GM12878 (cell line): ENCODE measurements around the gene CDCP1. TPM values are rescaled to one million over a fixed set of nuclear protein-coding genes. Genes with fewer than 3 reads are reported as not detected.

ENCODE experiments used
- ATAC-seq: fragments of 200-7000 bp; cut with Tn5 transposase; 3 replicates; pipeline ENCODE4 v1.9.1; 2020; ENCODE audit warnings: mild to moderate bottlenecking, moderate library complexity
- BruUV-seq: library from RNA; stranded (reverse); fragments of 400-500 nt; replicated peaks from 2 replicates; lab custom pipeline; 2021; lab: Mats Ljungman, UMichigan
- CTCF ChIA-PET: fragments of 300-600 bp; sonication (Branson Sonifier 250); formaldehyde crosslinking; extraction: SDS; loops from one replicate; lab custom pipeline; 2021; ENCODE audit warnings: inconsistent platforms; lab: Yijun Ruan, JAX
- POLR2A ChIA-PET: fragments of 350-600 bp; formaldehyde crosslinking; extraction: SDS; loops from one replicate; lab custom pipeline; 2021; ENCODE audit warnings: inconsistent platforms; lab: Charles Lee
- RAD21 ChIA-PET: fragments of 300-600 bp; sonication (Branson Sonifier 250); formaldehyde crosslinking; loops from one replicate; lab custom pipeline; 2023; ENCODE audit warnings: antibody characterized with exemption; ENCODE audit not compliant: unreplicated experiment; lab: Charles Lee
- SMC1A ChIA-PET: fragments of 300-600 bp; sonication (Branson Sonifier 250); formaldehyde crosslinking; loops from one replicate; lab custom pipeline; 2023; ENCODE audit not compliant: unreplicated experiment, uncharacterized antibody; lab: Charles Lee
- DNase-seq: peaks from one replicate; pipeline ENCODE4 v3.0.0-alpha.2; 2011; ENCODE audit warnings: low read depth, low spot score
- FAIRE-seq: peaks from 3 replicates; lab custom pipeline; 2011; peaks lifted over from hg19 to GRCh38; lab: Jason Lieb, UNC
- H2AFZ ChIP-seq: 2 replicates; pipeline ENCODE4 v1.6.0; 2011; ENCODE audit warnings: low read depth, low read length, control low read depth; ENCODE audit not compliant: control insufficient read depth
- H3K27ac ChIP-seq: 2 replicates; pipeline ENCODE4 v1.5.1; 2011; ENCODE audit warnings: control low read depth; ENCODE audit not compliant: control insufficient read depth, insufficient read depth
- H3K27me3 ChIP-seq, 2 experiments: replicated peaks in 1 of 2; 2 replicates each; pipeline versions ENCODE4 v1.6.0 to v1.6.1; 2011; ENCODE audit warnings: low read length in 1 of 2; ENCODE audit not compliant: control insufficient read depth in 2 of 2, insufficient read depth in 2 of 2
- H3K36me3 ChIP-seq, 2 experiments: 2 replicates each; pipeline ENCODE4 v1.5.1; 2011; ENCODE audit warnings: low read length in 1 of 2; ENCODE audit not compliant: control insufficient read depth in 2 of 2, insufficient read depth in 2 of 2
- H3K4me1 ChIP-seq: 2 replicates; pipeline ENCODE4 v1.6.1; 2011; ENCODE audit warnings: mild to moderate bottlenecking, low read length, moderate library complexity, mixed read lengths; ENCODE audit not compliant: control insufficient read depth, insufficient read depth
- H3K4me2 ChIP-seq: 2 replicates; pipeline ENCODE4 v1.6.0; 2011; ENCODE audit warnings: control low read depth; ENCODE audit not compliant: control insufficient read depth, insufficient read depth
- H3K4me3 ChIP-seq: fragments of 200-600 bp; sonication (generic); 2 replicates; pipeline ENCODE4 v1.5.1; 2016
- H3K79me2 ChIP-seq: 2 replicates; pipeline ENCODE4 v1.6.0; 2011; ENCODE audit warnings: low read length; ENCODE audit not compliant: control insufficient read depth, insufficient read depth
- H3K9ac ChIP-seq: 2 replicates; pipeline ENCODE4 v1.8.0; 2011; ENCODE audit warnings: low read length, control low read depth, mixed read lengths; ENCODE audit not compliant: control insufficient read depth, insufficient read depth
- H3K9me3 ChIP-seq: replicated peaks from 3 replicates; pipeline ENCODE4 v1.5.1; 2011; ENCODE audit warnings: mild to moderate bottlenecking, low read length; ENCODE audit not compliant: control insufficient read depth, insufficient read depth
- H4K20me1 ChIP-seq: 2 replicates; pipeline ENCODE4 v1.6.0; 2011; ENCODE audit not compliant: control insufficient read depth, insufficient read depth
- ASH2L ChIP-seq: fragments of 300-600, 200-600 bp; sonication (generic); IDR thresholded peaks from 2 replicates; pipeline ENCODE4 v1.6.1; 2017; ENCODE audit warnings: low read depth, mild to moderate bottlenecking, borderline replicate concordance
- CBFB ChIP-seq: IDR thresholded peaks from 2 replicates; pipeline ENCODE4 v1.6.1; 2016; ENCODE audit warnings: antibody characterized with exemption, low read depth
- CHD4 ChIP-seq: fragments of 200-600 bp; sonication (generic); IDR thresholded peaks from 2 replicates; pipeline ENCODE4 v1.6.1; 2016; ENCODE audit warnings: mild to moderate bottlenecking
- EED ChIP-seq: sonication (generic); IDR thresholded peaks from 2 replicates; pipeline ENCODE4 v1.6.1; 2016; ENCODE audit warnings: antibody characterized with exemption, low read depth
- EZH2 ChIP-seq: IDR thresholded peaks from 2 replicates; pipeline ENCODE4 v1.6.1; 2012; ENCODE audit warnings: low read depth, mild to moderate bottlenecking, control low read depth, inconsistent platforms, low read length, borderline replicate concordance; ENCODE audit not compliant: control insufficient read depth
- GABPA ChIP-seq: IDR thresholded peaks from 2 replicates; pipeline ENCODE4 v1.6.1; 2014; ENCODE audit warnings: antibody characterized with exemption, low read depth, mild to moderate bottlenecking, inconsistent platforms
- MEF2A ChIP-seq: IDR thresholded peaks from 2 replicates; pipeline ENCODE4 v1.6.1; 2011; ENCODE audit warnings: low read depth, mild to moderate bottlenecking, low read length, moderate library complexity; ENCODE audit not compliant: insufficient read depth
- SMAD5 ChIP-seq: IDR thresholded peaks from 2 replicates; pipeline ENCODE4 v1.6.1; 2016; ENCODE audit warnings: antibody characterized with exemption, low read depth
- WGBS: methylation state at CpG from one replicate; pipeline ENCODE4 v1.1.6; 2016; ENCODE audit warnings: low lambda C conversion rate; ENCODE audit not compliant: insufficient replicate concordance, insufficient coverage; ENCODE audit errors: missing lambda C conversion rate; 5-methylcytosine and 5-hydroxymethylcytosine counted together
- in situ Hi-C: fragments of 300-500 bp; cut with MboI; formaldehyde crosslinking; loops from 9 replicates; pipeline ENCODE4 v1.14.3; 2018; ENCODE audit warnings: mixed read lengths
- intact Hi-C: fragments of 100-400 bp; cut with micrococcal nuclease; formaldehyde crosslinking; loops from one replicate; pipeline ENCODE4 v1.14.2; 2022; ENCODE audit not compliant: unreplicated experiment
- polyA plus RNA-seq, 11 experiments: library from polyadenylated mRNA; depleted of rRNA in 4 of 11; unstranded in 6 of 11; stranded (reverse) in 5 of 11; fragments of >200 nt; fragmentation: Nextera tagmentation in 4 of 11; fragmentation: Illumina TruSeq in 1 of 11; extraction: Ambion mirVana in 4 of 11; extraction: Trizol in 1 of 11; gene quantifications; 1 replicate in 1 of 11; 2 replicates in 10 of 11; pipeline versions ENCODE4 v1.2.1 to v1.2.3, GENCODE V29; 2011 to 2016; ENCODE audit warnings: inconsistent platforms in 2 of 11, missing spikeins in 2 of 11, low read depth in 1 of 11
- total RNA-seq, 4 experiments: library from RNA; depleted of rRNA in 3 of 4; stranded (reverse); fragments of >200 nt in 3 of 4; fragmentation: Illumina TruSeq in 1 of 4; extraction: Trizol in 1 of 4; gene quantifications; 2 replicates each; pipeline versions ENCODE4 v1.2.1 to v1.2.3, GENCODE V29; 2013 to 2021
- TF ChIP-seq, protein P1 (sequence below): fragments of 450-650 bp; IDR thresholded peaks from 2 replicates; pipeline ENCODE4 v1.6.1; 2017; ENCODE audit warnings: mild to moderate bottlenecking, low read depth, inconsistent platforms; ENCODE audit not compliant: poor library complexity, severe bottlenecking
- TF ChIP-seq, protein P2 (sequence below): fragments of 450-650 bp; IDR thresholded peaks from 2 replicates; pipeline ENCODE4 v1.6.1; 2017; ENCODE audit warnings: mild to moderate bottlenecking, moderate library complexity

Gene CDCP1
- total and polyA plus RNA-seq, 10 of the 15 experiments (the other 5 are each of a cell fraction or from before 2014, with no cell fraction given) = 0.35 to 2.2 (median 0.86) TPM

DNA sequence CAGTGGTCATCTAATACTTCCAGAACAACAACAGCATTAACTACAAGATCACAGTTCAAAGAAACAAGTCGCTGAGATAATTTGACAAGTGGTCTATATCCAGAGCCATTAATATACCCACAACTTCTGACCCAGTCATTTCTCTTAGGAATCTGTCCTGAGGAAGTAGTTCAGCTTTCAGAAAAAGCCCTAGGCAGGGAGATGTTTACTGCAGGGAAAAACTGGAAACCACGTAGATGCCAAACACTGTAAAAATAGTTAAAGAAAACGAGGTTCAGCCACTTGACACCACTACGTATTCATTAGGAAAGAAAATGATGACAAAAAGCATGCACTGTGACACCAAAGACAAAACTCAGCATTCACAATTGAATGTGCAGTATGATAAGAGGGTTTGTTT lies 22.3 kb upstream of the CDCP1 start:
- CTCF ChIA-PET = no interaction called here
- FAIRE-seq = no peak
- H3K4me2 ChIP-seq = no peak overlapping the region
- H3K9ac ChIP-seq = no peak overlapping the region
- TF ChIP-seq MEF2A (no peak), EZH2 (no peak), CHD4 (no peak), SMAD5 (no peak), CBFB (no peak), GABPA (no peak), EED (no peak), ASH2L (no peak)
- TF ChIP-seq, protein P1, sequence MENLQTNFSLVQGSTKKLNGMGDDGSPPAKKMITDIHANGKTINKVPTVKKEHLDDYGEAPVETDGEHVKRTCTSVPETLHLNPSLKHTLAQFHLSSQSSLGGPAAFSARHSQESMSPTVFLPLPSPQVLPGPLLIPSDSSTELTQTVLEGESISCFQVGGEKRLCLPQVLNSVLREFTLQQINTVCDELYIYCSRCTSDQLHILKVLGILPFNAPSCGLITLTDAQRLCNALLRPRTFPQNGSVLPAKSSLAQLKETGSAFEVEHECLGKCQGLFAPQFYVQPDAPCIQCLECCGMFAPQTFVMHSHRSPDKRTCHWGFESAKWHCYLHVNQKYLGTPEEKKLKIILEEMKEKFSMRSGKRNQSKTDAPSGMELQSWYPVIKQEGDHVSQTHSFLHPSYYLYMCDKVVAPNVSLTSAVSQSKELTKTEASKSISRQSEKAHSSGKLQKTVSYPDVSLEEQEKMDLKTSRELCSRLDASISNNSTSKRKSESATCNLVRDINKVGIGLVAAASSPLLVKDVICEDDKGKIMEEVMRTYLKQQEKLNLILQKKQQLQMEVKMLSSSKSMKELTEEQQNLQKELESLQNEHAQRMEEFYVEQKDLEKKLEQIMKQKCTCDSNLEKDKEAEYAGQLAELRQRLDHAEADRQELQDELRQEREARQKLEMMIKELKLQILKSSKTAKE = no peak
- TF ChIP-seq, protein P2, sequence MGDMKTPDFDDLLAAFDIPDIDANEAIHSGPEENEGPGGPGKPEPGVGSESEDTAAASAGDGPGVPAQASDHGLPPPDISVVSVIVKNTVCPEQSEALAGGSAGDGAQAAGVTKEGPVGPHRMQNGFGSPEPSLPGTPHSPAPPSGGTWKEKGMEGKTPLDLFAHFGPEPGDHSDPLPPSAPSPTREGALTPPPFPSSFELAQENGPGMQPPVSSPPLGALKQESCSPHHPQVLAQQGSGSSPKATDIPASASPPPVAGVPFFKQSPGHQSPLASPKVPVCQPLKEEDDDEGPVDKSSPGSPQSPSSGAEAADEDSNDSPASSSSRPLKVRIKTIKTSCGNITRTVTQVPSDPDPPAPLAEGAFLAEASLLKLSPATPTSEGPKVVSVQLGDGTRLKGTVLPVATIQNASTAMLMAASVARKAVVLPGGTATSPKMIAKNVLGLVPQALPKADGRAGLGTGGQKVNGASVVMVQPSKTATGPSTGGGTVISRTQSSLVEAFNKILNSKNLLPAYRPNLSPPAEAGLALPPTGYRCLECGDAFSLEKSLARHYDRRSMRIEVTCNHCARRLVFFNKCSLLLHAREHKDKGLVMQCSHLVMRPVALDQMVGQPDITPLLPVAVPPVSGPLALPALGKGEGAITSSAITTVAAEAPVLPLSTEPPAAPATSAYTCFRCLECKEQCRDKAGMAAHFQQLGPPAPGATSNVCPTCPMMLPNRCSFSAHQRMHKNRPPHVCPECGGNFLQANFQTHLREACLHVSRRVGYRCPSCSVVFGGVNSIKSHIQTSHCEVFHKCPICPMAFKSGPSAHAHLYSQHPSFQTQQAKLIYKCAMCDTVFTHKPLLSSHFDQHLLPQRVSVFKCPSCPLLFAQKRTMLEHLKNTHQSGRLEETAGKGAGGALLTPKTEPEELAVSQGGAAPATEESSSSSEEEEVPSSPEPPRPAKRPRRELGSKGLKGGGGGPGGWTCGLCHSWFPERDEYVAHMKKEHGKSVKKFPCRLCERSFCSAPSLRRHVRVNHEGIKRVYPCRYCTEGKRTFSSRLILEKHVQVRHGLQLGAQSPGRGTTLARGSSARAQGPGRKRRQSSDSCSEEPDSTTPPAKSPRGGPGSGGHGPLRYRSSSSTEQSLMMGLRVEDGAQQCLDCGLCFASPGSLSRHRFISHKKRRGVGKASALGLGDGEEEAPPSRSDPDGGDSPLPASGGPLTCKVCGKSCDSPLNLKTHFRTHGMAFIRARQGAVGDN = no peak
- TF ChIP-seq, all 136 proteins: peak for 0
- intact Hi-C loops = no loop called here
- Histone ChIP-seq H3K36me3 (no peaks in the 10 kb centered on the region), H4K20me1 (no peaks in the 10 kb centered on the region), H2AFZ (no peak overlapping the region), H3K27me3 (peaks cover 0 to 5% of the 10 kb centered on the region in 2 experiments; a peak in 2 of 4 replicates), H3K79me2 (no peaks in the 10 kb centered on the region), H3K4me3 (no peak overlapping the region), H3K9me3 (no peaks in the 10 kb centered on the region), H3K4me1 (no peaks in the 10 kb centered on the region), H3K27ac (no peak overlapping the region)
- RAD21 ChIA-PET = no interaction called here
- WGBS = 46% methylated on average over 4 of the region's 4 CpGs
- ATAC-seq = no peak
- SMC1A ChIA-PET = interaction anchor here (1.4 kb wide), 1 partner anchor 8 kb away, joined by 4 read pairs; no protein-coding TSS in a partner anchor
- POLR2A ChIA-PET = no interaction called here
- no TSS peak for BruUV-seq
- DNase-seq = no peak
- in situ Hi-C loops = no loop called here
